HEK293 (cell line): ENCODE results near the gene CFAP97.

Experiments used
- CTCF ChIP-seq: fragments of 450-650 bp; formaldehyde crosslinking; IDR thresholded peaks from 2 replicates; pipeline ENCODE4 v1.5.1; 2016; ENCODE audit warnings: missing biosample characterization, missing genetic modification characterization
- YY1 ChIP-seq: fragments of 450-650 bp; formaldehyde crosslinking; IDR thresholded peaks from 2 replicates; pipeline ENCODE4 v1.5.1; 2018; ENCODE audit warnings: missing biosample characterization, missing genetic modification characterization

- TF ChIP-seq CTCF (tag by site-specific recombination), result no peak
- TF ChIP-seq YY1 (tag by site-specific recombination), result no peak
Measured at GRCh38 chr4:185202984-185203485, 765 bp downstream of the CFAP97 start.
